IPS-NIHi7 (cell line): ENCODE data around the gene SPECC1.
"Not testable (repeated sequence)": the region's sequence is repeated elsewhere in the genome, so short reads cannot be mapped to it uniquely, and the experiment has no call there.

Experiments used
- DNase-seq: peaks from one replicate; pipeline ENCODE4 v3.0.0; 2012; ENCODE audit warnings: mixed read lengths; ENCODE audit errors: extremely low spot score

SPECC1 gene

DNA sequence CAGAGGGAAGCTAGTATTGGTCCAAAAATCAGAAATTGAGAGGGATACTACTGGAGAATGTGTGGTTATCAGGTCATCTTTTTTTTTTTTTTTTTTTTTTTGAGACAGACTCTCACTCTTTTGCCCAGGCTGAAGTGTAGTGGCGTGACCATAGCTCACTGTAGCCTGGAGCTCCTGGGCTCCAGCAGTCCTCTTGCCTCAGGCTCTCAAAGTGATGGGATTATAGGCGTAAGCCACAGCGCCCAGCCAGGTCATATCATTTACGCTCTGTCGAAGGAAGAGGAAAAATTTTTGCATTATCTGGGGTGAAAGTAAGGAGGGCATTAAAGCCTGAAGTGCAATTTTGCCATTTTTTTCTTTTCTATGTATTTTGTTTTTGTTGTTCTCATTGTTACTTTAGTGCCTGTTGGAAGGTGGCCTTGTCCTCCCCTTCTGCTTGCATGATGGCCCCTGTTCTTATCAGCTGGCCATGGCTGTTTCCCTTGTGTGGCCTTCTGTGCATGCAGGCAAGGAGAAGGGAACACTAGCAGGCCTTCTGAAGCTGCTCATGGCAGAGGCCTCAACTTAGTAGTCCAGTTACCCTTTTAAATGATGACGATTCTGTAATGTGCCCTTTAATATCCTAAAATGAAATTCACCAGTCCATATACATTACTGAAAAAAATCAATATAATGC, 118.3 kb downstream of the SPECC1 start:
- no peak for DNase-seq

DNA sequence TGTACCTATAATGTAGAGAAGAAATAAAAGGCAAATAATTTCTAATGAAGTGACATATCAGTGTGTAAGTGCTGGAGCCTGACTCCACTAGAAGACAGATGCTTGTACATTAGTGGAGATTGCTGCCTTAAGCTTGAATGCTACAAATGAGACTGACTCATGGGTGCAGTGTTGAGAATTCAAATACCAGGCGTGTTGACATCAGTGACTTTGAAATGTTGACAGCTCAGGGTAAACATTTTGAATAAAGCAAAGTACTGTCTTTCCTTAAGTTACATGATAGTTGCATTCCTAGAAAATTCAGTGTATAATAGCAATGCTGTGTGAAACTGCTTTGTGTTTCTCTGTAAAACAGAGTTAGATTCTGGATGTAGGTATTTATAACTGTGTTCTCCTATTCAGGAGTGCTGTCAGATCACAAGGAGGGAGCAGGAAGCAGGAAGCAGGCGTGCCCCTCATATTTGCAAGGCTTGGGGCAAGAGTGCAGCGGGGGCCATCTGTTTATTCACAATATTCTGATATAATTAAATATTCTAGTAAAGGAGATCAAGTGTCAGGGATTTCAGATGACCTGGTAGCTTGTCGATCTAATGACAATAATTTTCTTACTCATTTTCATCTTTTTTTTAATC, 119.0 kb downstream of the SPECC1 start:
- DNase-seq = no peak

DNA sequence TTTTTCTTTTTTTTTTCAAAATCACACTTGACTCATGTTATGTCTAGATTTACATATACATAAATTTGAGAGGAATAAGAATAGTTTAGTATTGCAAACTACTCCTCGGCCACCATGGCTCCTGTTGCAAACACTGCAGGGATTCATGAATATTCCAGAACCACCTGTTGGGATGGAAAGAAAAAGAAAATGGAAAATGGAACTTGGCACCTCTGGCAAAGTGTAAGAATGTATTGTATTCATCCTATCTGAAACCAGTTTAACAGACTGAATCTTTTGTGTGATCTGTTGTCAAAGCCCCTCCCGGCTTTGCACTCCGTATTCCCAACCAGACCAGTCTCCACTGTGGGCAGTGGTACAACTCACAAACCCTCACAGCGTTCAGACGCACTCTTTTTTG, 124.4 kb downstream of the SPECC1 start:
- DNase-seq = no peak

DNA sequence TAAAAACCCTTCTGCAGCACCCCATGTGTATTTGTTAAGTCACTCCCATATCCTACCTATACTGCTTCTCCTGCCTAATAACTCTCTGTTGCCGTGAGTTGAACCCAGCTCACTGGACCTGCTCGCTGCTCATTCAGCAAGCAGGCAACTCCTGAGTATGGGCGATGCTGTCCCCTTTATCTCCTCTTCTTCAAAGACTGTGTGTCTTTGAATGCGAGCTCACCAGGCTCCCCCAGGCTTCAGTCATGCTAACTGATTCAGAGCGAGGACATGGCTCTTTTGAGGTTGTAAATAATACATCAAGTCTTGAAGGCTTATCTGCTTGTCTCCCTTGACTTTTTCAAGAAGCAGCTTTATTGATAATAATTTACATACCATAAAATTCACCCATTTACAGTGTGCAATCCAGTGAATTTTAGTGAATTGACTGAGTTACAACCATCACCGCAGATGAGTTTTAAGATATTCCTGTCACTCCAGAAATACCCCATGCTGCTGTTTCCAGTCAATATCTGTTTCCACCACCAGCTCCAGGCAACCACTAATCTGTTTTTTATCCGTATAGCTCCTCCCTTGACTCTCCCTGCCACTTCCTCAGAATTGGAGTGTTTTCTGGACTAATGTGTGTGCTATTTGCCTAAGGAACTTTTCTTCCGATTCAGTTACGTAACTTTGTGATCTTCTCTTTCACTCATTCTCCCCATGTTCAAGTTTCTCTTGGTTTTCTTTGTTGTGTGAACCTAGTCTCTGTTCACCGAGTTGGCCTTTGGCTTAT, 132.2 kb downstream of the SPECC1 start:
- no peak for DNase-seq

DNA sequence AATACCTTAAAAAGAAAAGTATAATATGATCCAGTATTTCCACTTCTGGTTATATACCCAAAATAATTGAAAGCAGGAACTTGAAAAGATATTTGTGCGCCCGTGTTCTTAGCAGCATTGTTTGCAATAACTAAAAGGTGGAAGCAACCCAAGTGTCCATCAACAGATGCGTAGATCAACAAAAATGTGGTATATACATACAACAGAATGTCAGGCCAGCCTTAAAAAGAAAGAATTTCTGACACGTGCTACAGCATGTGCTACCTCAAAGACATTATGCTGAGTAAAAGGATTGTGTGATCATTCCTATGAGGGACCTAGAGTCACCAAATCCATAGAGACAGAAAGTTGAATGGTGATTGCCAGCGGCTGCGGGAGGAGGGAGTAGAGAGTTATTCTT, 133.1 kb downstream of the SPECC1 start:
- DNase-seq = no peak

DNA sequence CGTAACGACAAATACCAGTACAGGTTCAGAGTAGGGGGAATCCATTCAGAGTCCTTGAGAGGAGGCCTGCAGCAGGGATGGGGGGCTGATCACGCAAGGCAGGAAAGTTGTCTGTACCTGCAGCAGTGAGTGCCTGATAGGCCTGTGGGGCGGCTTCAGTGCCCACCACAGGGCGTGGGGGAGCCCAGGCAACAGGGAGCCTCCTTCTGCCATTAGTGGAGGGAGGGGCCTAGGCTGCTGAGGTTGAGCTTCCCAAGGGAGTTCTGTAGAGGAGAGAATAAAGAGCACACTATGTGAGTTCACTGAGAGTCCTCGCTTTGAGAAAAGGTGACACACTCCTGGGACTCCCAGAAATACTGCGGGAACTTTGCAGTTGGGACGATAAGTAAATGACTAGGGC, 134.6 kb downstream of the SPECC1 start:
- no peak for DNase-seq

DNA sequence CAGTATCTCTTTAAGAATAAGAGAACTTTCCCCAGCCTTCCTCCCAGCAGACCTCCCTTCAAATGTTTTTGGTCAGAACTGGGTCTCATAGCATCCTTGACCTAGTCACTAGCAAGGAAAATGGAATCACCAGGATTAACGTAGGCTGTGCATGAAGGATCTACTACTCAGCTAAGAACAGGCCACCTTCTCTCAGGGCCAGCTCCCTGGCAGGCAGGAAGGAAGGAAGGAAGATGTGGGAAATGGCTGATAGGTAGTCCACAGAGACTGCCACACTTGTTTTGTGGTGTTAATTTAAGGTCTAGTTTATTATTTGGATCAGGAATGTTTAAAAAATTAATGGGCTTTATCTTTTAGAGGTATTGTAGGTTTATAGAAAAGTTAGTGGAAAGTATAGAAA, 136.4 kb downstream of the SPECC1 start:
- no peak for DNase-seq

DNA sequence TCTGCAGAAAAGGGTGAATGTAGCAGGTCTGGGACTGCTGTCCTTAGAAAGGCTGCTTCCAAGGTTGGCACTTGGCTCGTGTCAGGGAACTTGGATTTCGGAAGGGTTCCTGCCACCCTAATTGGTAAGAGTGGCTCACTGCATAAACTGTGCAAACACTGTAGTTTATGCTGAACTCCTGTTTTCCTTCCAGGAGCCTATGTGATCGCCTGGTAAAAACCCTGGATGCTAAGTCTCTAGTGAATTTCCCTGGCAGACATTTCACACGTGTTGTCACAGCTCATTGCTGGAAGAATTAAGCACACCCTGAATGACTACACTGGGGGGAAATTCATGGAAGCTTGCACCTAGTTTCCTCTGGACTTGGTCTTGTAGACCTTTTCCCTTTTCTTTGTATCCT, 140.1 kb downstream of the SPECC1 start:
- DNase-seq = no peak

DNA sequence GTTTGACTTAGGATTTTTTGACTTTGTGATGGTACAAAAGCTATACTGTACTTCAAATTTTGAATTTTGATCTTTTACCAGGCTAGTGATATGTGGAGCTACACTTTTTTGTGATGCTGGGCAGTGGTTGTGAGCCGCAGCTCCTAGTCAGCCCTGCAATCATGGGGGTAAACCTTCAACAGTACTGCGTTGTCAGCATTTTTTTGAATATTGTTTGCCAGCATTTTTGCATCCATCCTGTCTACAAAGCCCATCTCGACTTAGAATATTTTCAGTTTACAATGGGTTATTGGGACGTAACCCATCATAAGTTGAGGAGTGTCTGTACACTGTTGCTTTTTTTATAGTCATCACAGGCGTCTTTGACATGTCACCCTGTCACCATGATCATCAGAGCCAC, 142.0 kb downstream of the SPECC1 start:
- DNase-seq = no peak

DNA sequence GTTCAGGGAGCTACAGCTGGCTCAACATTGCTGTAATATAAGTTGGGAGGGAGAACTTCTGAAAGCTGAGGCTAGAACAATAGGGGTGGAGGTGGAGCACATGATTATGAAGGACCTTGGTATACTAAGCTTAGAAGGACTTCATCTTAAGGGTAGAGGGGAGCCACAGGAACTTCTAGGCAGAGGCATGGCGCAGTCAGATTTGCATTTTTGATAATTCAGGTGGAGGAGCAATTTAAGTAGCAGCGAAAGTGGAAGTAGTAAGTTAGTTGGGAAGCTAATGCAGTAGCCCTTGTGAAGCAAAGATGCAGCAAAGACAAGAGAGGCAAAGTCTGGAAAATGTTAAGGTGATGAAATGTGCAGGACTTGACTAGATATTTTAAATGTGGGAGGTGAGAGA, 144.1 kb downstream of the SPECC1 start:
- DNase-seq = no peak

DNA sequence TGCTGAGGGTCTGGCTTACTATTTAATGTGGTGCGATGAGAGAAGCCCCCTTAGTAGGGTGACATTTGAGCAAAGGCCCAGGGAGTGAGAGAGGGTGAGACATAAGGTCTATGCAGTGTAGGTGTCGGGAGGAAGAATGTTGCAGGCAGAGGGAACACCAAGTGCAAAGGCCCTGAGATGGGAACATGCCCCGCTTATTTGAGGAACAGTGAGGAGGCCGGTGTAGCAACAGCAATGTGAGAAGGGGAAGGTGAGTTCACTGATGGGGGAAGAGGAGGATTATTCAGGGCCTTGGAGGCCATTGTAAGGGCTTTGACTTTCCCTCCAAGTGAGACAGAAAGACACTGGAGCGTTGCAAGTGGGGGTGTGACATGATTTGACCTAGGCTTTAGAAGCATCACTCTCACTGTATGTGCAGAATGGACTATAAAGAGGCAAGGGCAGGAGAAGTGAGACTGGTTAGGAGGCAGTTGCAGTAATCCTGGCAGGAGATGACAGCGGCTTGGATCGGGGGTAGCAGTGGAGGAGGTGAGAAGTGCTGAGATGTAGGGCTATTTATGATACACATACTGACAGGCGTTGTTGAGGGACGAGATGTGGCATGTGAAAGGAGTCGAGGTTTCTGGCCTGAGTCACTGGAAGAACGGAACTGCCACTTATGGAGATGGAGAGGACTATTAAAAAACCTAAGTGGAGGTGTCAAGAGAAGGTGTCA, 145.3 kb downstream of the SPECC1 start:
- no peak for DNase-seq

DNA sequence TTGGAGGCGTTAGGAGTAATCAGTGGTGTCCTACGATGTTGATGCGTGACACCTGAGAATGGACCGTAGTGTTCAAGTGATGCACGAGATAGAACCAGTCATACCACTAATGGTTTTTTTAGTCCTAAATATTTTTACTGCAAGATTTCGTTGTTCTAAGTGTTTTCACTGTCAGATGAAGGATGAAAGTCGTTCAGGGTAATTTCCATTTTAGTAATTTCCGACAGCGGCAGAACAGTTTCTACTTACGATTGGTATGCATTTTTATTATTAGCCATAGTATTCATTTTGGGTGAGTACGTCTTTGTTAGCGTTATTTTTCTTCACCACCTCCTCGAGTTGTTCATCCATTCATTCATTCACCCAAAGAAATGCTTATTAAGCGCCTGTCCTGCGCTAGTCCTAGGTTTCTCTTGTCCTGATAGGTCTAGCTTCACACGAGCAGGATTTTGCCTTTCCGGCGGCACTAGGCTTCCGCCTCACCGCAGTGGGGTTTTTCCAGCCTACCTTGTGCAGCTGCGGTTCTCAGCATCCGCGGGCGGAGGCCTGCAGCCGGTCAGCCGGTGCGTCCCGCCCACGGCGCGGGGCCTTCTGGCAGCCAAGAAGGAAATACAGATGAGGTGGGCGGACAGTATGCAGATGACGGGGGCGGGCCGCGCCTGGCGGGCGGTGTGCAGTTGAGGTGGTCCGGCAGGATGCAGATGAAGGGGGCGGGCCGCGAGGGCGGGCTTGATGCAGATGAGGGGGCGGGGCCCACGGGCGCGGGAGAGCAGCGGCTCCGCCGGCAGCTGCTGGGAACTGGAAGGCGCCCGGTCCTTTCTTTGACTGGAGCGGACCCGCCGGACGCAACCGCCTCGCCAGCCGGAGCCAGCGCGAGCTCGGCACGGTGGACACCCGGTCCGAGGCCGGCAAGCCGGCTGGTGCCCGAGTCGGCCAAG, 146.4 kb downstream of the SPECC1 start:
- DNase-seq = peak; percentile 99

DNA sequence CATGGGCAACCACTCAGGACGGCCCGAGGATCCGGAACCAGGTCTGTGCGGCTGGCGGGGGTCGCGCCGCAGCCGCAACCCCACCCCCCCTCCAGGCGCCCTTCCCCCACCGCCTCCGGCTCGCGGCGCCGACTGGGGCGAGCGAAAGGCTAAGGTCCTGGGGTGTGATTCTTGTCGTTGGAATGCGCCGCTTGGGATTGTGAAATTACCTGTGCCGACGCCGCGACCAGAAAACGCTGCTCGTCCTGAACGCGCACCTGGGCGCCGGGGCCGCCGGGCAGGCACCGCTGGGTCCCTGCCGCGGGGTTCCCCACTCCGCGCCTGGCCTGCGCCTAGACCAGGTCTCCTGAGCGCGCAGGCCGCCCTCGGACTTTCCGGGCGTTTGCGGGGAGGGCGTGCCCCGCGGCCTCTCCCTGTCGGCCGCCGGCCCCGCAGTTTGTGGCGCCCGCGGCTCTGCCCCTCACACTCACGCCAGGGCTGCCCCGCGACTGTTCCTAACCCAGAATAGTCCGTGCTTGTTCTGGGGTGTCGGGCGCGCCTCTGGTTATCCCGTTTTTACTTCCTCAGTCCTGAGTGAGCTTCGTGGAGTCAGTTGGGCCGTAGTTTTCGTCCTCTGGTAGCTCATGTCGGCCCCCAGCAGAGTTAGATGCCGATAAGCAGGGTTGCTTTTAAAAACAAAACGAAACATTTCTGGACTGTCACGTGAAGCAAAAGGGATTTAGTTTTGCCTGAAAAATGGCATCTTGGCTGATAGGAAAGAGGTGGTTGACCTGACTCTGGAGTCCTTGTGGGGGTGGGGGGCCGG, 147.2 kb downstream of the SPECC1 start:
- DNase-seq = peak; percentile 75

DNA sequence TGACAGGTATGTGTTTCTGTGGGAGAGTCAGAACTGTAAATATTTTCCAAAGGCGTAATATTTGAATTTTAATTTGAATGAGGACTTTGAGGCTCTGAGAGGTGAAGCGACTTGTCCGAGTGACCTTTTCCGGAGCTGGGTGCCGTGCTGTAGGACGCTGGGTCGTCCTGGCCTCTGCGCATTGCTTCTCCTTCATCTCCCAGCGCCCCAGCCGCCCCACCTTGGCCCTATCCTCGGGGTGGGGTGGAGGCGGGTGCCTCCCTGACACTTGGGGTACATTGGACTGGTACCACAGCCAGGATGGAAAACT, 147.8 kb downstream of the SPECC1 start:
- DNase-seq = no peak

DNA sequence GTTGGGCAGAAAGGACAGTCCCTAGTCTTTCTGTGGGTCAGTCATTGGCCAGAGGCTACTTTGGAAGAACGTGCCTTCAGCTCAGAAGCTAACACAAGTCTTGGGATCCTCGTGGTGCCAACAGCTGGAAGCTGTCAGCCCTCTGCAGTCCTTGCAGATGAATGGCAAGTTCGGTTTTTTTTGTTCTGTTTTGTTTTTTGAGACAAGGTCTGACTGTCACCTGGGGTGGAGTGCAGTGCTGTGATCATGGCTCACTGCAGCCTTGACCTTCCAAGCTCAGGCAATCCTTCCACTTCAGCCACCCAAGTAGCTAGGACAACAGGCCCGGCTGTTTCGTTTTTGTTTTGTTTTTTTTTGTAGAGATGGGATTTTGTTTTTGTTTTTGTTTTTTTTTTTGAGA, 149.4 kb downstream of the SPECC1 start:
- DNase-seq = no peak

DNA sequence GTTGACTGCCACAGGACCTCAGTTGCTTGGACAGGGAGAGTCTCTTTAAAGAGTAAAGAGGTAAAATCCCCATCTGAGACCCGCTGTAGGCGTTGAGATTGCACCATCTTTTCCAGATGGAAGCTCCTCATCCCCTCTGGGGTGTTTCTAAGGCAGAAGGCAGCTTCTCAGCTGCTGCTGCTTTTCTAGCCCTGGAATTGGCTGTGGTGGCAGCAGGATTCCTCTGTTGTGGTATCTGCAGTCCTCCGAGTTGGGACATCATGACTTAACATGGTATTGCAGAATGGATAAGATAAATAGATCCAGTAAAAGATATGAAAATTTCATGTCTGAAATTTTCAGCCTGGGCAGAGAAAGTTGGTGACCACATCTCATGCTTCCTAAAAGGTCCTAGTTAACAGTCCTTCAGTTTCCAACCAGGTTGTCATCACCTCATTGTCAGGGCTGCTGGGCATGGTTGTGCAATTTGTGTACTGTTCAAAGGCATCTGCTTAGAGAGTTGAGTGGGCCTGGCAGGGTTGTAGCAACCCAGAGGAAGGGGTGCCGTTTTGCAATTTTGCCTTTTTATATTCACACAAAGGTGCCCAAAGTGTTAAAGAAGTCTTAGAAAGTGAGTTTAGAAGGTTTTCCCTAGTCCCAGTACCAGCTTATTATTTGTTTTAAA, 150.4 kb downstream of the SPECC1 start:
- DNase-seq = no peak

DNA sequence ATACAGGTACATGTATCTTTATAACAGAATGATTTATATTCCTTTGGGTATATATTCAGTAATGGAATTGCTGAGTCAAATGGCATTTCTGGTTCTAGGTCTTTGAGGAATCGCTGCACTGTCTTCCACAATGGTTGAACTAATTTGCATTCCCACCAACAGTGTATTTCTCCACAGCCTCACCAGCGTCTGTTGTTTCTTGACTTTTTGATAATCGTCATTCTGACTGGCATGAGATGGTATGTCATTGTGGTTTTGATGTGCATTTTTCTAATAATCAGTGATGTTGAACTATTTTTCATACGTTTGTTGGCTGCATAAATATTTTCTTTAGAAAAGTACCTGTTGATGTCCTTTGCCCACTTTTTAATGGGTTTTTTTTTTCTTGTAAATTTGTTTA, 156.4 kb downstream of the SPECC1 start:
- DNase-seq = not testable (repeated sequence)

DNA sequence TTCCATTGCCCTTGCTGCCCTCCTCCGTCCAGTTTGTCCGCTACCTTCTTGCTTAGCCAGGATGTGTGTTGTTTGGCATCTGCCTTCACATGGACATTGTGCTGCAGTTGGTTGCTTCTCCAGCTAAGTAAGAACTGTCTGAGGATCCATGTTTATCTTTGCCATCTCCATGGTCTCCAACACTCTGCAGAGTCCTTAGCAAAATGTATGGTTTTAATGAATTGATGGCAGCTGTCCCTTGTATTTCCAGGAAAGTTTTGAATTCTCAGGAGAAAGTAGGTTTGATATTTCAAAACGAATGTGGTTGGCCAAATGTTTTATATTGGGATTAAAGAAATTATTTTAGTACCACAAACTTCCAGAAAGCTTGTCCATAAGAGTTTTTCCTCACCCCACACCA, 160.9 kb downstream of the SPECC1 start:
- DNase-seq = no peak

DNA sequence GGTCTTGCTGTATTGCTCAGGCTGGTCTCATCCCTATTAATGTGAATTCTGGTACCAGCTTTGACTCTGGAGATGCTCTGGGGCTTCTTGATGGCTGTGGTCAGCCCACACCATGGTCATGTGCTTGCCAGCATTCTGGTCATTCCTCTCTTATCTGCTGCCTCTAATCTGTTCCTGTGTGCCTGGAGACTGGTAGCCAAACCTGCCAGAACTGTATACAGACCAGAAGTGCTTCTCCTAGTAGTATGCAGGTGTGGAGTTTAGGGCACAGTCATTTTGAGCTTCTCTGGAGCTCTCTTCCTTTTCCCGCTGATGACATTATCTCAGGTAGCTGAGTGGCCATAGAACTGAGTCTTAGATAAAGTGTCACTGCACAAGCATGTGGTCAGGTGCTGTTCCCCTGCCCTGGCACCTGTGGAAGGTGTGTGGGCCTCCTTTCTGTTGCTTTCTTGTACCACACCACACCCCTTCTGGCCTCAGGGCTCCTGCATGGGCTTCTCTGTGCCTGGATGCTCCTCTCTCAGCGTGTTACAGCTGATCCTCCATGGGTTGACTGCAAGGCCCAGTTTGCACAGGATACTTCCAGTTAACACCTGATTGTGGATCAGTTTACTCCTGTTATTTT, 162.7 kb downstream of the SPECC1 start:
- DNase-seq = peak; percentile 26

DNA sequence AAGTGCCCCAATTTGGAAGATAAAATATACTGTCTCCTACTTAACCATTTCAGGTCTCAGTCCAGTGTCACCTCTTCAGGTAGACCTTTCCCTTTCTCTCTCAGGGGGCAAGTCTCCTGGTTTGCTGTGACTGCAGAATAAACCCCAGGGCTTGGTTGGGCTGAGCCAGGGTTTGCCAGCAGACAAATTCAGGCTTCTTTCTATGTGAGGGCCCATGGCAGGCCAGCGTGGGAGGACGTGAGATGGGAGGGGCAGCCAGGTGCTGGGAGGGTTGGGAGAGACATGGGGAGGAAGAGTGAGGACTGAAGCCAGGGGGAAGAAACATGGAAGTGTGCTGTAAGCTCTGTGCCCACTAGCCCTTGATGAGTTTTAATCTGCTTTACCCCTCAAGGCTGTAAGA, 163.2 kb downstream of the SPECC1 start:
- DNase-seq = peak; percentile 55
